Stimulated activated CD4-positive, alpha-beta T cell treated with anti-CD3 and anti-CD28 coated beads, TNF-alpha, amount 100 ng/mL, for 1 hour (primary cell): ENCODE measurements around the gene SESTD1.
"Not testable (repeated sequence)": the region's sequence is repeated elsewhere in the genome, so short reads cannot be mapped to it uniquely, and the experiment has no call there.

Experiments used
- DNase-seq, 3 donors: peaks; one replicate each; pipeline ENCODE4 v3.0.0-alpha.2; 2020; ENCODE audit warnings: low read depth in 3 of 3, low spot score in 1 of 3

The SESTD1 gene

GRCh38 chr2:179107737-179108136, 156.9 kb downstream of the SESTD1 start:
- no peak for DNase-seq

GRCh38 chr2:179106676-179107428, 157.8 kb downstream of the SESTD1 start:
- DNase-seq, result no peak

- DNase-seq, result no peak
These were observed 158.3 kb downstream of the SESTD1 start for GRCh38 chr2:179106342-179106675.

GRCh38 chr2:179104736-179105135, 159.9 kb downstream of the SESTD1 start:
- DNase-seq, result no peak

- no peak for DNase-seq
These were observed 166.4 kb downstream of the SESTD1 start for GRCh38 chr2:179098080-179098689.

- DNase-seq, result no peak
These were observed 167.5 kb downstream of the SESTD1 start for GRCh38 chr2:179097131-179097530.

- no peak for DNase-seq
These were observed 168.5 kb downstream of the SESTD1 start for GRCh38 chr2:179096090-179096489.

- DNase-seq, result not testable (repeated sequence)
These were observed 171.7 kb downstream of the SESTD1 start for GRCh38 chr2:179092912-179093311.

GRCh38 chr2:179082697-179083096, 181.9 kb downstream of the SESTD1 start:
- DNase-seq, result no peak

GRCh38 chr2:179081954-179082353, 182.7 kb downstream of the SESTD1 start:
- no peak for DNase-seq

- DNase-seq, result no peak
These were observed 192.1 kb downstream of the SESTD1 start for GRCh38 chr2:179072527-179072926.

GRCh38 chr2:179071810-179072355, 192.7 kb downstream of the SESTD1 start:
- DNase-seq, result no peak

- no peak for DNase-seq
These were observed 193.7 kb downstream of the SESTD1 start for GRCh38 chr2:179070895-179071294.

- DNase-seq, result no peak
These were observed 194.9 kb downstream of the SESTD1 start for GRCh38 chr2:179069685-179070084.

- DNase-seq, result no peak
These were observed 195.5 kb downstream of the SESTD1 start for GRCh38 chr2:179068991-179069643.

GRCh38 chr2:179059026-179059700, 205.5 kb downstream of the SESTD1 start:
- DNase-seq, result no peak

GRCh38 chr2:179057737-179058136, 206.9 kb downstream of the SESTD1 start:
- no peak for DNase-seq

- not testable (repeated sequence) for DNase-seq
These were observed 211.1 kb downstream of the SESTD1 start for GRCh38 chr2:179053568-179053967.
